Osteocyte (in vitro differentiated cells): ENCODE results near the gene CCKAR. TPM values are rescaled to one million over a fixed set of nuclear protein-coding genes. Genes with fewer than 3 reads are reported as not detected.
A peak's percentile ranks its signal among the peaks of the same experiment; 100 is the strongest.

Experiments
- DNase-seq: peaks from one replicate; pipeline ENCODE4 v3.0.0; 2021; ENCODE audit warnings: mixed read lengths; ENCODE audit not compliant: unreplicated experiment; ENCODE audit errors: extremely low spot score
- H3K27ac Mint-ChIP-seq: one replicate; pipeline ENCODE4 v1.8.0; 2021; ENCODE audit warnings: mild to moderate bottlenecking, mixed read lengths; ENCODE audit not compliant: unreplicated experiment
- H3K27me3 Mint-ChIP-seq: one replicate; pipeline ENCODE4 v1.8.0; 2021; ENCODE audit warnings: mixed read lengths; ENCODE audit not compliant: unreplicated experiment
- H3K36me3 Mint-ChIP-seq: one replicate; pipeline ENCODE4 v1.8.0; 2021; ENCODE audit warnings: mixed read lengths; ENCODE audit not compliant: unreplicated experiment
- H3K4me1 Mint-ChIP-seq: one replicate; pipeline ENCODE4 v1.8.0; 2021; ENCODE audit warnings: mixed read lengths; ENCODE audit not compliant: unreplicated experiment
- H3K4me3 Mint-ChIP-seq: one replicate; pipeline ENCODE4 v1.8.0; 2021; ENCODE audit warnings: mild to moderate bottlenecking, moderate library complexity, mixed read lengths; ENCODE audit not compliant: unreplicated experiment
- H3K9me3 Mint-ChIP-seq: one replicate; pipeline ENCODE4 v1.8.0; 2021; ENCODE audit warnings: mixed read lengths; ENCODE audit not compliant: unreplicated experiment
- CTCF ChIP-seq: fragments of 200-600 bp; sonication (generic); IDR thresholded peaks from 2 replicates; pipeline ENCODE4 v1.5.0; 2021; ENCODE audit warnings: antibody characterized with exemption, mild to moderate bottlenecking, moderate library complexity
- total RNA-seq: library from RNA; stranded (reverse); gene quantifications from 2 replicates; pipeline ENCODE4 v1.2.1, GENCODE V29; 2021

The CCKAR gene
- total RNA-seq, 1 donor from 2014 or later: not detected

- no peak for TF ChIP-seq CTCF
- Mint-ChIP-seq H3K4me3 (no peak overlapping the region), H3K27ac (no peak overlapping the region), H3K27me3 (peaks cover 26% of the 10 kb centered on the region), H3K9me3 (peaks cover 3% of the 10 kb centered on the region), H3K36me3 (no peaks in the 10 kb centered on the region), H3K4me1 (no peaks in the 10 kb centered on the region)
- DNase-seq: no peak
Measured at GRCh38 chr4:26467724-26468123, 22.6 kb downstream of the CCKAR start.

GRCh38 chr4:26466578-26467270, 23.6 kb downstream of the CCKAR start:
- DNase-seq: peak; percentile 72
- Mint-ChIP-seq H3K27ac (no peak overlapping the region), H3K9me3 (peaks cover 3% of the 10 kb centered on the region), H3K27me3 (peaks cover 21% of the 10 kb centered on the region), H3K4me1 (no peaks in the 10 kb centered on the region), H3K36me3 (no peaks in the 10 kb centered on the region), H3K4me3 (no peak overlapping the region)
- no peak for TF ChIP-seq CTCF

GRCh38 chr4:26464420-26465095, 25.7 kb downstream of the CCKAR start:
- no peak overlapping the region for H3K27ac Mint-ChIP-seq
- H3K9me3 Mint-ChIP-seq: peaks cover 3% of the 10 kb centered on the region
- no peaks in the 10 kb centered on the region for H3K36me3 Mint-ChIP-seq
- no peak overlapping the region for H3K4me3 Mint-ChIP-seq
- H3K4me1 Mint-ChIP-seq: peaks cover 2% of the 10 kb centered on the region
- no peak for TF ChIP-seq CTCF
- H3K27me3 Mint-ChIP-seq: peaks cover 14% of the 10 kb centered on the region
- peak; percentile 73 for DNase-seq

- Mint-ChIP-seq H3K4me1 (peaks cover 10% of the 10 kb centered on the region), H3K36me3 (no peaks in the 10 kb centered on the region), H3K9me3 (peaks cover 3% of the 10 kb centered on the region), H3K4me3 (no peak overlapping the region), H3K27me3 (peaks cover 14% of the 10 kb centered on the region), H3K27ac (no peak overlapping the region)
- no peak for DNase-seq
- no peak for TF ChIP-seq CTCF
Measured at GRCh38 chr4:26463386-26463785, 26.9 kb downstream of the CCKAR start.

GRCh38 chr4:26462874-26463273, 27.4 kb downstream of the CCKAR start:
- peak; percentile 23 for DNase-seq
- Mint-ChIP-seq H3K4me1 (peaks cover 15% of the 10 kb centered on the region), H3K9me3 (peaks cover 3% of the 10 kb centered on the region), H3K36me3 (no peaks in the 10 kb centered on the region), H3K4me3 (no peak overlapping the region), H3K27me3 (peaks cover 14% of the 10 kb centered on the region), H3K27ac (no peak overlapping the region)
- TF ChIP-seq CTCF: no peak
